H1 (cell line): Measurements from ENCODE around the gene DAO.

ENCODE experiments used
- EZH2 ChIP-seq: fragments of 200-600 bp; sonication (generic); IDR thresholded peaks from 2 replicates; pipeline ENCODE4 v1.7.1; 2012; ENCODE audit warnings: low read depth, mild to moderate bottlenecking, moderate library complexity, low read length, inconsistent platforms; ENCODE audit not compliant: severe bottlenecking
- JUN ChIP-seq: IDR thresholded peaks from 2 replicates; pipeline ENCODE4 v1.6.1; 2011; ENCODE audit warnings: low read depth, mild to moderate bottlenecking, improper control_type of control experiment, low read length
- KDM1A ChIP-seq: fragments of 200-600, 300-600 bp; sonication (generic); IDR thresholded peaks from 2 replicates; pipeline ENCODE4 v1.7.1; 2016; ENCODE audit warnings: mild to moderate bottlenecking, low read length, borderline replicate concordance
- POLR2A ChIP-seq, 2 experiments: IDR thresholded peaks; 1 replicate in 1 of 2; 2 replicates in 1 of 2; pipeline ENCODE4 v1.6.1; 2011; ENCODE audit warnings: low read depth in 2 of 2, low read length in 2 of 2, mild to moderate bottlenecking in 2 of 2; ENCODE audit errors: control extremely low read depth in 1 of 2
- POLR2AphosphoS5 ChIP-seq: IDR thresholded peaks from 2 replicates; pipeline ENCODE4 v1.6.1; 2011; ENCODE audit warnings: low read depth, low read length
- RFX5 ChIP-seq: IDR thresholded peaks from 2 replicates; pipeline ENCODE4 v1.6.1; 2011; ENCODE audit warnings: low read depth, low read length, improper control_type of control experiment, borderline replicate concordance
- SUZ12 ChIP-seq: fragments of 200-600 bp; sonication (generic); IDR thresholded peaks from 2 replicates; pipeline ENCODE4 v1.6.1; 2012; ENCODE audit warnings: mild to moderate bottlenecking, inconsistent platforms, low read length, moderate library complexity, mixed read lengths
- TAF1 ChIP-seq: IDR thresholded peaks from 2 replicates; pipeline ENCODE4 v1.6.1; 2011; ENCODE audit warnings: mild to moderate bottlenecking, low read depth, low read length
- TEAD4 ChIP-seq: IDR thresholded peaks from 2 replicates; pipeline ENCODE4 v1.6.1; 2012; ENCODE audit warnings: low read depth, low read length, inconsistent platforms, mixed read lengths
- TF ChIP-seq, protein P1 (sequence below), 3 experiments: IDR thresholded peaks; 1 replicate in 2 of 3; 2 replicates in 1 of 3; pipeline versions ENCODE4 v1.5.1 to v1.6.1; 2011; ENCODE audit warnings: low read length in 3 of 3, mild to moderate bottlenecking in 3 of 3, inconsistent platforms in 2 of 3, low read depth in 1 of 3, moderate library complexity in 1 of 3; ENCODE audit not compliant: insufficient read depth in 1 of 3; ENCODE audit errors: control extremely low read depth in 1 of 3
- TF ChIP-seq, protein P2 (sequence below): IDR thresholded peaks from 2 replicates; pipeline ENCODE4 v1.6.1; 2012; ENCODE audit warnings: low read length, inconsistent platforms
- TF ChIP-seq, protein P3 (sequence below): IDR thresholded peaks from 2 replicates; pipeline ENCODE4 v1.6.1; 2011; ENCODE audit warnings: low read depth, mild to moderate bottlenecking, low read length; ENCODE audit not compliant: insufficient read depth
- TF ChIP-seq, protein P4 (sequence below): IDR thresholded peaks from 2 replicates; pipeline ENCODE4 v1.6.1; 2012; ENCODE audit warnings: inconsistent platforms

DNA sequence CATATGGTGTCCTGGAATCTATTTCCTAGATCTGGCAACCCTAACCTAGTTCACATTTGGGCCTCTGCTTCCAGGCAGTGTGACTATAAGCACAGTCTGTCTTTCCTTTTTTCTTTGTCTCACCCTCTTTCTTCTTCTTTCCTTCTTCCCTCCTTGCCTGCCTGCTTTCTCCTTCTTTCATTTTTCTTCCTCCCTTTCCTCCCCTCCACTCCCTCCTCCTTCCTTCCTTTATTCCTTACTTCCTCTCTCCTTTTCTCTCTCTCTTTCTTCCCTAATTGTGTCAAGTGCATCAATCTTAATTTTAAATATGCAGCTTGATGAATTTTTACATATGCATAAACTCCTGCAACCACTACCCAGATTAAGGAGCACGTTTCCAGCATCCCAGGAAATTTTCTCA, 4.6 kb upstream of the DAO start:
- TF ChIP-seq TEAD4: no peak
- TF ChIP-seq, protein P1, sequence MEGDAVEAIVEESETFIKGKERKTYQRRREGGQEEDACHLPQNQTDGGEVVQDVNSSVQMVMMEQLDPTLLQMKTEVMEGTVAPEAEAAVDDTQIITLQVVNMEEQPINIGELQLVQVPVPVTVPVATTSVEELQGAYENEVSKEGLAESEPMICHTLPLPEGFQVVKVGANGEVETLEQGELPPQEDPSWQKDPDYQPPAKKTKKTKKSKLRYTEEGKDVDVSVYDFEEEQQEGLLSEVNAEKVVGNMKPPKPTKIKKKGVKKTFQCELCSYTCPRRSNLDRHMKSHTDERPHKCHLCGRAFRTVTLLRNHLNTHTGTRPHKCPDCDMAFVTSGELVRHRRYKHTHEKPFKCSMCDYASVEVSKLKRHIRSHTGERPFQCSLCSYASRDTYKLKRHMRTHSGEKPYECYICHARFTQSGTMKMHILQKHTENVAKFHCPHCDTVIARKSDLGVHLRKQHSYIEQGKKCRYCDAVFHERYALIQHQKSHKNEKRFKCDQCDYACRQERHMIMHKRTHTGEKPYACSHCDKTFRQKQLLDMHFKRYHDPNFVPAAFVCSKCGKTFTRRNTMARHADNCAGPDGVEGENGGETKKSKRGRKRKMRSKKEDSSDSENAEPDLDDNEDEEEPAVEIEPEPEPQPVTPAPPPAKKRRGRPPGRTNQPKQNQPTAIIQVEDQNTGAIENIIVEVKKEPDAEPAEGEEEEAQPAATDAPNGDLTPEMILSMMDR (IDR thresholded peaks at IDR 0.05; ENCODE audit: control extremely low read depth in 1 of 3, insufficient read depth in 1 of 3, low read depth in 1 of 3, low read length in 3 of 3): no peak
- no peak for TF ChIP-seq RFX5
- TF ChIP-seq KDM1A: no peak
- no peak for TF ChIP-seq POLR2AphosphoS5
- TF ChIP-seq TAF1: no peak
- TF ChIP-seq, protein P2, sequence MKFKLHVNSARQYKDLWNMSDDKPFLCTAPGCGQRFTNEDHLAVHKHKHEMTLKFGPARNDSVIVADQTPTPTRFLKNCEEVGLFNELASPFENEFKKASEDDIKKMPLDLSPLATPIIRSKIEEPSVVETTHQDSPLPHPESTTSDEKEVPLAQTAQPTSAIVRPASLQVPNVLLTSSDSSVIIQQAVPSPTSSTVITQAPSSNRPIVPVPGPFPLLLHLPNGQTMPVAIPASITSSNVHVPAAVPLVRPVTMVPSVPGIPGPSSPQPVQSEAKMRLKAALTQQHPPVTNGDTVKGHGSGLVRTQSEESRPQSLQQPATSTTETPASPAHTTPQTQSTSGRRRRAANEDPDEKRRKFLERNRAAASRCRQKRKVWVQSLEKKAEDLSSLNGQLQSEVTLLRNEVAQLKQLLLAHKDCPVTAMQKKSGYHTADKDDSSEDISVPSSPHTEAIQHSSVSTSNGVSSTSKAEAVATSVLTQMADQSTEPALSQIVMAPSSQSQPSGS: no peak
- no peak for TF ChIP-seq SUZ12
- TF ChIP-seq, protein P3, sequence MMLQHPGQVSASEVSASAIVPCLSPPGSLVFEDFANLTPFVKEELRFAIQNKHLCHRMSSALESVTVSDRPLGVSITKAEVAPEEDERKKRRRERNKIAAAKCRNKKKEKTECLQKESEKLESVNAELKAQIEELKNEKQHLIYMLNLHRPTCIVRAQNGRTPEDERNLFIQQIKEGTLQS: no peak
- no peak for TF ChIP-seq POLR2A (IDR thresholded peaks at IDR 0.05; ENCODE audit: control extremely low read depth in 1 of 2, low read depth in 2 of 2, low read length in 2 of 2)
- TF ChIP-seq, protein P4, sequence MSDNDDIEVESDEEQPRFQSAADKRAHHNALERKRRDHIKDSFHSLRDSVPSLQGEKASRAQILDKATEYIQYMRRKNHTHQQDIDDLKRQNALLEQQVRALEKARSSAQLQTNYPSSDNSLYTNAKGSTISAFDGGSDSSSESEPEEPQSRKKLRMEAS: no peak
- TF ChIP-seq EZH2: no peak
- no peak for TF ChIP-seq JUN
